ENCODE measurements around the gene SLC26A8.

GRCh38 chr6:35933844-35934243 is 90.6 kb downstream of the SLC26A8 start:
- TF ChIP-seq POLR2A (IDR thresholded peaks at IDR 0.05) (no peak), CTCF (IDR thresholded peaks at IDR 0.05) (no peak)
